ENCODE measurements around the gene ADK.

- TF ChIP-seq POLR2AphosphoS5 (IDR thresholded peaks at IDR 0.05) (no peak), CTCF (IDR thresholded peaks at IDR 0.05) (no peak), POLR2A (IDR thresholded peaks at IDR 0.05) (no peak)
Measured at GRCh38 chr10:74746813-74747212, 595.8 kb downstream of the ADK start.

Measured in stomach (tissue), 4 donors.